H1 (cell line): ENCODE measurements around the gene COL6A1. TPM values are rescaled to one million over a fixed set of nuclear protein-coding genes. Genes with fewer than 3 reads are reported as not detected.

Source experiments
- CTCF ChIA-PET: fragments of 300-600 bp; sonication (Branson Sonifier 250); formaldehyde crosslinking; loops from one replicate; lab custom pipeline; 2021; ENCODE audit not compliant: partially characterized antibody; lab: Charles Lee
- POLR2A ChIA-PET: fragments of 300-600 bp; sonication (Branson Sonifier 250); formaldehyde crosslinking; loops from one replicate; lab custom pipeline; 2021; ENCODE audit warnings: inconsistent platforms; ENCODE audit not compliant: partially characterized antibody; lab: Charles Lee
- DNase-seq, 2 experiments: peaks; one replicate each; pipeline versions ENCODE4 v3.0.0 to v3.0.0-alpha.2; 2010 to 2022; ENCODE audit warnings: low spot score in 2 of 2, low read depth in 1 of 2, mixed read lengths in 1 of 2
- FAIRE-seq: peaks from 2 replicates; lab custom pipeline; 2011; peaks lifted over from hg19 to GRCh38; lab: Jason Lieb, UNC
- H2AFZ ChIP-seq: 2 replicates; pipeline ENCODE4 v1.8.1; 2012; ENCODE audit warnings: low read length, inconsistent platforms
- H2AK5ac ChIP-seq: 2 replicates; pipeline ENCODE4 v1.6.1; 2013; ENCODE audit warnings: low read depth, low read length
- H2BK120ac ChIP-seq: replicated peaks from 2 replicates; pipeline ENCODE3; 2013; ENCODE audit warnings: low read depth, low read length, inconsistent platforms
- H2BK12ac ChIP-seq: 2 replicates; pipeline ENCODE4 v1.6.1; 2013; ENCODE audit warnings: low read depth, low read length
- H2BK15ac ChIP-seq: 2 replicates; pipeline ENCODE4 v1.6.1; 2013; ENCODE audit warnings: low read length
- H2BK20ac ChIP-seq: 2 replicates; pipeline ENCODE4 v1.6.1; 2013; ENCODE audit warnings: low read length
- H2BK5ac ChIP-seq: 2 replicates; pipeline ENCODE4 v1.6.1; 2013; ENCODE audit warnings: low read depth, low read length
- H3K14ac ChIP-seq: 2 replicates; pipeline ENCODE4 v1.6.1; 2013; ENCODE audit warnings: inconsistent platforms; ENCODE audit not compliant: insufficient read length
- H3K18ac ChIP-seq: 2 replicates; pipeline ENCODE4 v1.6.1; 2013; ENCODE audit warnings: low read length; ENCODE audit errors: extremely low read depth
- H3K23ac ChIP-seq: 2 replicates; pipeline ENCODE4 v1.6.1; 2013; ENCODE audit warnings: inconsistent platforms; ENCODE audit not compliant: insufficient read length
- H3K23me2 ChIP-seq: 2 replicates; pipeline ENCODE4 v1.6.1; 2013; ENCODE audit warnings: low read depth, low read length
- H3K27ac ChIP-seq: 2 replicates; pipeline ENCODE4 v1.6.1; 2011; ENCODE audit warnings: low read depth, low read length, inconsistent platforms
- H3K27me3 ChIP-seq, 4 experiments: replicated peaks in 1 of 4; 1 replicate in 1 of 4; 2 replicates in 3 of 4; pipeline versions ENCODE4 v1.6.1 to v1.8.1; 2011 to 2013; ENCODE audit warnings: low read length in 3 of 4, mild to moderate bottlenecking in 3 of 4, inconsistent platforms in 2 of 4, mixed read lengths in 2 of 4, moderate library complexity in 1 of 4; ENCODE audit not compliant: control insufficient read depth in 3 of 4, insufficient read depth in 3 of 4; ENCODE audit errors: extremely low read depth in 1 of 4
- H3K36me3 ChIP-seq, 4 experiments: 2 replicates each; pipeline versions ENCODE4 v1.6.1 to v1.8.1; 2011 to 2013; ENCODE audit warnings: mild to moderate bottlenecking in 4 of 4, low read length in 3 of 4, moderate library complexity in 2 of 4, control low read depth in 1 of 4, inconsistent platforms in 1 of 4; ENCODE audit not compliant: insufficient read depth in 4 of 4, control insufficient read depth in 2 of 4
- H3K4ac ChIP-seq: replicated peaks from 2 replicates; pipeline ENCODE3; 2013; ENCODE audit warnings: low read length, low read depth, mixed read lengths, inconsistent platforms; ENCODE audit not compliant: insufficient read length
- H3K4me1 ChIP-seq, 4 experiments: replicated peaks in 1 of 4; 1 replicate in 1 of 4; 2 replicates in 3 of 4; pipeline versions ENCODE4 v1.6.1 to v1.8.1; 2011 to 2013; ENCODE audit warnings: low read length in 3 of 4, inconsistent platforms in 2 of 4, mixed read lengths in 1 of 4; ENCODE audit not compliant: insufficient read depth in 4 of 4, control insufficient read depth in 3 of 4
- H3K4me2 ChIP-seq, 2 experiments: 2 replicates each; pipeline versions ENCODE4 v1.6.1 to v1.8.1; 2011 to 2013; ENCODE audit warnings: low read depth in 2 of 2, low read length in 2 of 2, control low read depth in 1 of 2, inconsistent platforms in 1 of 2, mild to moderate bottlenecking in 1 of 2; ENCODE audit not compliant: insufficient read depth in 1 of 2
- H3K4me3 ChIP-seq, 4 experiments: fragments of 200-600, 300-600 bp in 1 of 4; sonication (generic), shearing (Covaris generic), sonication (Bioruptor Twin) in 1 of 4; 2 replicates each; pipeline versions ENCODE4 v1.5.1 to v1.8.1; 2011 to 2016; ENCODE audit warnings: low read length in 4 of 4, low read depth in 3 of 4, control low read depth in 2 of 4, inconsistent platforms in 2 of 4, mild to moderate bottlenecking in 2 of 4, mixed read lengths in 1 of 4, moderate library complexity in 1 of 4; ENCODE audit not compliant: insufficient read depth in 2 of 4; ENCODE audit errors: extremely low read depth in 1 of 4
- H3K56ac ChIP-seq: replicated peaks from 2 replicates; pipeline ENCODE3; 2013; ENCODE audit warnings: low read depth, mild to moderate bottlenecking, mixed read lengths, low read length, inconsistent platforms; ENCODE audit not compliant: insufficient read length
- H3K79me1 ChIP-seq: 2 replicates; pipeline ENCODE4 v1.6.1; 2013; ENCODE audit warnings: low read depth, low read length, control low read depth
- H3K79me2 ChIP-seq, 2 experiments: 2 replicates each; pipeline versions ENCODE4 v1.6.1 to v1.8.1; 2012 to 2013; ENCODE audit warnings: low read length in 2 of 2, mild to moderate bottlenecking in 2 of 2, inconsistent platforms in 1 of 2; ENCODE audit not compliant: insufficient read depth in 2 of 2, control insufficient read depth in 1 of 2
- H3K9ac ChIP-seq, 4 experiments: replicated peaks in 1 of 4; 1 replicate in 1 of 4; 2 replicates in 3 of 4; pipeline versions ENCODE4 v1.6.1 to v1.8.1; 2011 to 2013; ENCODE audit warnings: low read depth in 3 of 4, low read length in 3 of 4, control low read depth in 2 of 4, mild to moderate bottlenecking in 2 of 4, moderate library complexity in 2 of 4, inconsistent platforms in 1 of 4; ENCODE audit errors: extremely low read depth in 1 of 4
- H3K9me3 ChIP-seq, 2 experiments: 2 replicates each; pipeline versions ENCODE4 v1.6.1 to v1.8.1; 2012 to 2013; ENCODE audit warnings: mild to moderate bottlenecking in 2 of 2, moderate library complexity in 2 of 2, control low read depth in 1 of 2, inconsistent platforms in 1 of 2, low read depth in 1 of 2, low read length in 1 of 2, mixed read lengths in 1 of 2; ENCODE audit not compliant: insufficient read depth in 2 of 2
- H4K20me1 ChIP-seq, 2 experiments: replicated peaks in 1 of 2; 2 replicates each; pipeline versions ENCODE3 to v1.8.1; 2011 to 2013; ENCODE audit warnings: inconsistent platforms in 2 of 2, low read length in 2 of 2, mild to moderate bottlenecking in 1 of 2; ENCODE audit not compliant: insufficient read depth in 2 of 2, control insufficient read depth in 1 of 2
- H4K5ac ChIP-seq: 2 replicates; pipeline ENCODE4 v1.6.1; 2013; ENCODE audit warnings: low read length, low read depth, mixed read lengths, inconsistent platforms; ENCODE audit not compliant: insufficient read length
- H4K8ac ChIP-seq: 2 replicates; pipeline ENCODE4 v1.8.0; 2013; ENCODE audit warnings: mild to moderate bottlenecking, moderate library complexity, low read length, inconsistent platforms; ENCODE audit not compliant: insufficient read depth; ENCODE audit errors: extremely low read depth
- H4K91ac ChIP-seq: replicated peaks from 2 replicates; pipeline ENCODE3; 2013; ENCODE audit warnings: low read length, mixed read lengths, inconsistent platforms; ENCODE audit not compliant: insufficient read length
- CHD2 ChIP-seq: IDR thresholded peaks from 2 replicates; pipeline ENCODE4 v1.6.1; 2012; ENCODE audit warnings: low read length, improper control_type of control experiment
- EP300 ChIP-seq, 2 experiments: IDR thresholded peaks; 1 replicate in 1 of 2; 2 replicates in 1 of 2; pipeline ENCODE4 v1.6.1; 2011 to 2012; ENCODE audit warnings: low read depth in 2 of 2, low read length in 2 of 2, mild to moderate bottlenecking in 2 of 2, borderline replicate concordance in 1 of 2, inconsistent platforms in 1 of 2, moderate library complexity in 1 of 2
- KDM1A ChIP-seq: fragments of 200-600, 300-600 bp; sonication (generic); IDR thresholded peaks from 2 replicates; pipeline ENCODE4 v1.7.1; 2016; ENCODE audit warnings: mild to moderate bottlenecking, low read length, borderline replicate concordance
- KDM4A ChIP-seq: IDR thresholded peaks from one replicate; pipeline ENCODE4 v1.7.1; 2012; ENCODE audit warnings: low read depth, mild to moderate bottlenecking, moderate library complexity, low read length, inconsistent platforms; ENCODE audit not compliant: severe bottlenecking
- MAX ChIP-seq: IDR thresholded peaks from 2 replicates; pipeline ENCODE4 v1.6.1; 2012; ENCODE audit warnings: inconsistent platforms
- POLR2AphosphoS5 ChIP-seq: IDR thresholded peaks from 2 replicates; pipeline ENCODE4 v1.6.1; 2011; ENCODE audit warnings: low read depth, low read length
- RNF2 ChIP-seq: fragments of 200-900, 300-1000 bp; sonication (generic); IDR thresholded peaks from 2 replicates; pipeline ENCODE4 v1.7.1; 2016; ENCODE audit warnings: borderline replicate concordance, low read depth, mild to moderate bottlenecking, antibody characterized with exemption, low read length; ENCODE audit not compliant: poor library complexity, severe bottlenecking; ENCODE audit errors: missing control alignments
- SIRT6 ChIP-seq: IDR thresholded peaks from one replicate; pipeline ENCODE4 v1.7.1; 2012; ENCODE audit warnings: low read length, inconsistent platforms
- SP1 ChIP-seq: IDR thresholded peaks from 2 replicates; pipeline ENCODE4 v1.6.1; 2011; ENCODE audit warnings: low read depth, low read length
- SP2 ChIP-seq: IDR thresholded peaks from 2 replicates; pipeline ENCODE4 v1.6.1; 2012; ENCODE audit warnings: mild to moderate bottlenecking, low read length, inconsistent platforms
- SP4 ChIP-seq: IDR thresholded peaks from 2 replicates; pipeline ENCODE4 v1.6.1; 2012; ENCODE audit warnings: low read length, inconsistent platforms
- SRF ChIP-seq: IDR thresholded peaks from 2 replicates; pipeline ENCODE4 v1.6.1; 2011; ENCODE audit warnings: mild to moderate bottlenecking, low read depth, low read length, moderate library complexity
- TBP ChIP-seq: IDR thresholded peaks from 2 replicates; pipeline ENCODE4 v1.6.1; 2011; ENCODE audit warnings: low read depth, low read length, improper control_type of control experiment
- ZNF274 ChIP-seq: IDR thresholded peaks from 2 replicates; pipeline ENCODE4 v1.7.0; 2012; ENCODE audit warnings: low read length, borderline replicate concordance; ENCODE audit errors: extremely low read depth
- WGBS, 2 experiments: shearing (Covaris generic) in 1 of 2; methylation state at CpG; one replicate each; pipeline versions ENCODE4 v1.1.6 to v1.1.7; 2013 to 2015; ENCODE audit warnings: low lambda C conversion rate in 2 of 2, mixed read lengths in 2 of 2, inconsistent platforms in 1 of 2, low coverage in 1 of 2, missing lambda C conversion rate in 1 of 2; ENCODE audit not compliant: insufficient replicate concordance in 2 of 2, insufficient coverage in 1 of 2, insufficient read length in 1 of 2; ENCODE audit errors: extremely low coverage in 1 of 2, missing lambda C conversion rate in 1 of 2; 5-methylcytosine and 5-hydroxymethylcytosine counted together
- polyA plus RNA-seq, 7 experiments: library from polyadenylated mRNA; depleted of rRNA in 3 of 7; stranded (reverse) in 5 of 7; unstranded in 2 of 7; fragments of >200 nt in 5 of 7; fragments of 200-250 nt in 2 of 7; gene quantifications; 1 replicate in 5 of 7; 2 replicates in 1 of 7; 4 replicates in 1 of 7; pipeline versions ENCODE4 v1.2.1 to v1.2.3, GENCODE V29; 2011 to 2013; ENCODE audit warnings: missing spikeins in 2 of 7, mixed read lengths in 2 of 7
- total RNA-seq: library from RNA; stranded (reverse); fragmentation: NEBNext Ultra II Directional; extraction: Animal tissue kit (Norgen Biotek cat#: 25700); gene quantifications from 2 replicates; pipeline ENCODE4 v1.2.1, GENCODE V29; 2021

Gene COL6A1
- total and polyA plus RNA-seq, 2 of the 8 experiments (the other 6 are each of a cell fraction or from before 2014, with no cell fraction given): 100 to 115 TPM

GRCh38 chr21:46046471-46046870, 64.9 kb downstream of the COL6A1 start:
- H3K56ac ChIP-seq: no peak overlapping the region
- no peak overlapping the region for H3K9ac ChIP-seq
- no peaks in the 10 kb centered on the region for H3K79me1 ChIP-seq
- H4K5ac ChIP-seq: no peak overlapping the region
- no peak overlapping the region for H4K8ac ChIP-seq
- 96% methylated on average over 12 of the region's 12 CpGs; no CpG with 5 or more reads in 1 of the 2 experiments for WGBS, 2 experiments
- no peaks in the 10 kb centered on the region for H3K79me2 ChIP-seq
- H2AK5ac ChIP-seq: no peak overlapping the region
- CTCF ChIA-PET: interaction anchor here (1.0 to 1.1 kb wide), 2 partner anchors 11 to 107 kb away, joined by 3 to 5 read pairs; no protein-coding TSS in a partner anchor
- H3K4me1 ChIP-seq: peaks cover 0 to 19% (median 5%) of the 10 kb centered on the region in 4 experiments; a peak in 6 of 7 replicates
- no peak overlapping the region for H2BK20ac ChIP-seq
- H4K20me1 ChIP-seq: no peaks in the 10 kb centered on the region
- peaks cover 13% of the 10 kb centered on the region; the same call in 1 of the 2 replicates for H3K23me2 ChIP-seq
- FAIRE-seq: no peak
- 0 out of 7 replicates have a peak, but pooled peaks cover 0 to 2% (median 0%) of the 10 kb centered on the region in 4 experiments for H3K27me3 ChIP-seq
- POLR2A ChIA-PET: no interaction called here
- H3K27ac ChIP-seq: no peak overlapping the region
- H4K91ac ChIP-seq: peak overlapping the region; percentile 74
- no peaks in the 10 kb centered on the region for H3K36me3 ChIP-seq
- no peak overlapping the region for H3K14ac ChIP-seq
- no peak overlapping the region for H3K18ac ChIP-seq
- peak overlapping the region; percentile 81; the same call in 1 of the 2 replicates for H2BK15ac ChIP-seq
- H3K4ac ChIP-seq: no peak overlapping the region
- no peak for DNase-seq
- no peak overlapping the region; the same call in 1 of the 2 replicates for H2AFZ ChIP-seq
- no peak overlapping the region for H3K4me2 ChIP-seq
- no peaks in the 10 kb centered on the region for H3K9me3 ChIP-seq
- H2BK5ac ChIP-seq: no peak overlapping the region
- no peak overlapping the region for H2BK120ac ChIP-seq
- no peak overlapping the region for H3K4me3 ChIP-seq
- peak overlapping the region; percentile 80; the same call in 1 of the 2 replicates for H2BK12ac ChIP-seq
- no peak overlapping the region for H3K23ac ChIP-seq
- no peak for TF ChIP-seq SRF
- TF ChIP-seq SP4: no peak
- TF ChIP-seq EP300 (IDR thresholded peaks at IDR 0.05; ENCODE audit: borderline replicate concordance in 1 of 2, low read depth in 2 of 2, low read length in 2 of 2): no peak
- no peak for TF ChIP-seq POLR2AphosphoS5
- no peak for TF ChIP-seq KDM4A
- TF ChIP-seq SP2: no peak
- no peak for TF ChIP-seq ZNF274
- TF ChIP-seq RNF2: no peak
- no peak for TF ChIP-seq SIRT6
- TF ChIP-seq MAX: no peak
- no peak for TF ChIP-seq KDM1A
- TF ChIP-seq CHD2: no peak
- TF ChIP-seq SP1: no peak
- TF ChIP-seq TBP: no peak
